ENCODE measurements around the gene TES. TPM values are rescaled to one million over a fixed set of nuclear protein-coding genes. Genes with fewer than 3 reads are reported as not detected.
A peak's percentile ranks its signal among the peaks of the same experiment; 100 is the strongest.

The TES gene
- total RNA-seq, 2 donors from 2014 or later, result 69.1 to 124 TPM

DNA sequence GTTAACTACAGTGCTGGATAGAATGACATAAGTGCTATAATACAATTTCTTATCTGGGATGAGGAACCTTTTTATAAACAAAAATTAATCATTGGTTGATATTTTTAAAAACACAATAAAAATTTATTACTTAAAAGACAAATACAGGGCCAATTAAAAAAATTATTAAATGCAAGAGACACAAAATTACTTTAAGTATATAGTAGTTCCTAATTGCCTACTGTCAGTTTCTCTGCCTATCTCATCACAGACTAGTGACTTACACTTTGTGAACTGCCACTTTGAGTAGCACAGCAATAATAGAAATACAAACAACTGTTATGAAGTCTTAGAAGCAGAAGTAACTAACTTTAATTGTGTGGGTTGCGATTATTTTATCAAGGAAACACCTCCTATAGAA lies 8.4 kb downstream of the TES start:
- H3K4me3 Mint-ChIP-seq, result peak overlapping the region; percentile 67

GRCh38 chr7:116219288-116219687 lies 8.9 kb downstream of the TES start:
- Mint-ChIP-seq H3K9me3 (peaks cover 2% of the 10 kb centered on the region), H3K36me3 (peaks cover 5% of the 10 kb centered on the region), H3K27ac (peak overlapping the region; percentile 82 to 89), H3K4me3 (peak overlapping the region; percentile 47), H3K27me3 (no peaks in the 10 kb centered on the region), H3K4me1 (ENCODE audit: low read depth in 2 of 2) (peaks cover 72 to 80% of the 10 kb centered on the region in 2 donors)
- DNase-seq (ENCODE audit: low spot score), result no peak
- ATAC-seq, result peak in 1 of 2 donors; percentile 17

More for the DNA sequence above, 8.4 kb downstream of the TES start:
- ATAC-seq (no peak), DNase-seq (ENCODE audit: low spot score) (no peak)
- H3K9me3 Mint-ChIP-seq, result peaks cover 2% of the 10 kb centered on the region
- peaks cover 5% of the 10 kb centered on the region for H3K36me3 Mint-ChIP-seq
- H3K4me1 Mint-ChIP-seq (ENCODE audit: low read depth in 2 of 2), result peaks cover 72 to 79% of the 10 kb centered on the region in 2 donors
- H3K27me3 Mint-ChIP-seq, result no peaks in the 10 kb centered on the region
- H3K27ac Mint-ChIP-seq, result peak overlapping the region; percentile 82 to 89

DNA sequence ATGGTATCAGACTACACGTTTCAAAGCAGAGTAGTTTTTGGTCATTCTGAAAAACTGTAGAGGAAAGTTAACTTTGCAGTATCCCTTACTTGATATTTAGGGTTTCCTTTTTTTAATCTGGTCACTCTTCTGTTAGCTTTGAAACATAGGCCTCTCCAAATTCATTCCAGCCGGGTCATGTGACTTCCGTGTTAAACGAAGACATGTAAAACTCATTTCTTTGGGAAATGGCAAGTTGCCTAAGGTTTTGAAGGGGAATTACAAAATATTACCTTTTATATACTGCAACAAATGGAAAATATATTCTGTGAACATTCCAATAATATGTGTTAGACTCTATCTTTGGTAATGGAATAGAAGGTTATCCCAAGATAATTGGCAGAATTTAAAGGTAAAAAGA lies 9.5 kb downstream of the TES start:
- peaks cover 72 to 80% of the 10 kb centered on the region in 2 donors for H3K4me1 Mint-ChIP-seq (ENCODE audit: low read depth in 2 of 2)
- peaks cover 2% of the 10 kb centered on the region for H3K9me3 Mint-ChIP-seq
- DNase-seq (ENCODE audit: low spot score), result no peak
- H3K4me3 Mint-ChIP-seq, result no peak overlapping the region
- ATAC-seq, result no peak
- peak overlapping the region; percentile 82 to 89 for H3K27ac Mint-ChIP-seq
- peaks cover 2% of the 10 kb centered on the region for H3K36me3 Mint-ChIP-seq
- no peaks in the 10 kb centered on the region for H3K27me3 Mint-ChIP-seq

DNA sequence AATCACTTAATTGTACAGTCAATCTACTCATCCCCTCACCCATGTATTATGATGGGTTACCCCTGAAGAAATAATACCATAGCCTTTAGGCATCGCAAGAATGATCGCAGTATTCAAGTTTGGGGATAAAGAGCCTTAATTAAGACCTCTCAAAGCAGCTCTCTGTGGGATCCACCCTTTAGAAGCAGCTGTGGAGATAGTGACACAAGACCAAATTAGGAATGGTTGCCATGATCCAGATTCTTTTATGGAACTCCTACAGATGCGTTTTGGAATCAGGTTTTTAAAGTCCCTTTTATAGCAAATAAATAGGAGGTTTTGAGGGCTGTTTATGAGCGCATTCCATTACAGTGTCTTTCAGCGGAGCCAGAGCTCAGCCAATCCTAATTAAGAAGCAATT lies 12.2 kb downstream of the TES start:
- Mint-ChIP-seq H3K27me3 (no peaks in the 10 kb centered on the region), H3K4me3 (peak overlapping the region; percentile 38), H3K36me3 (no peaks in the 10 kb centered on the region), H3K27ac (peak overlapping the region; percentile 14 to 51), H3K4me1 (ENCODE audit: low read depth in 2 of 2) (peaks cover 67 to 80% of the 10 kb centered on the region in 2 donors), H3K9me3 (no peaks in the 10 kb centered on the region)
- DNase-seq (ENCODE audit: low spot score) (no peak), ATAC-seq (no peak)

DNA sequence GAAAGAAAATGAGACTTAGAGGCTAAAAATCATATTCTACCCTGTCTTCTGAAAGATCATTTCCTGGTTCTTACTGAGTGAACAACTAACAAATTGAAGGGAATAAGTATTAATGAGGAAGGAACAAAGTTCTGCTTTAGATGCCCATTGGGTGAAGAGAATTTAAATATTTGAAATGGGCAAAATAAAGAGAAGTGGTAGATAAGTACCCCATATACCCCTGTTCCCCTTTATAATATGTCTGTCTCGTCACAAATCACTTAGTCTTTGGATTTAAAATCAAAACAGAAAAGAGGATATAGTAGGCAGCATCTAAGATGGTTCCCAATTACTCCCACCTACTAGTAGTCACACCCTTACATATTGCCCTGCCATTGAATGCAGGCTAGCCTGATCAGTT lies 13.2 kb downstream of the TES start:
- DNase-seq (ENCODE audit: low spot score) (no peak), ATAC-seq (no peak)
- H3K27me3 Mint-ChIP-seq, result no peaks in the 10 kb centered on the region
- no peaks in the 10 kb centered on the region for H3K9me3 Mint-ChIP-seq
- peak overlapping the region; percentile 72 for H3K27ac Mint-ChIP-seq
- no peaks in the 10 kb centered on the region for H3K36me3 Mint-ChIP-seq
- peaks cover 63 to 79% of the 10 kb centered on the region in 2 donors for H3K4me1 Mint-ChIP-seq (ENCODE audit: low read depth in 2 of 2)
- H3K4me3 Mint-ChIP-seq, result peak overlapping the region; percentile 80

DNA sequence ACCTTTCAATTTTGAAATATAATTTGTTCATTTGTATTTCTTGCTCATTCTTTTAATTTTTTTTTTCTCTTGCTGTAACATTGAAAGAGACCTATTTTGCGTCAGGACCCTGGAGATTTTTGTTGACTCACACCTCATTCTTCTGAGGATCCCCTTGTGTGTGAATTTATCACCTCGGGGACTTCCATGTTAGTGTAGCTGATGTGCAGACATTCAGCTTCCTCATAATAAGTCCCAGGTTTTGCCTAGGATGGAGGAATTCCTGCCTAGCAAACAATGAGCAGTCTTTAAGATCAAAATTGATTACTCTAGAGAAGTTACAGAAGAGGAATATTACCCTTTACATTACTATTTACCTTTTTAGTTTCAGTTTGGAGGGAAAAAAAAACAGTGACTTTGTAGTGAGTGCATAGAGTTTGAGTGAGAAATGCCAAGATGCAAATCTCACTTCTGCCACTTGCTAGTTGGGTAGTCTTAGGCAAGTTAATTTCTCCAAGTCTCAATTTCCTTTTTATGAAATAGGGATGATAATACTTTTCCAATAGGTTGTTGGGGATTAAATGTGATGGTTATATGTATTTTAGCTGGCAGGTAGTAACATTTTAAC lies 14.3 kb downstream of the TES start:
- no peaks in the 10 kb centered on the region for H3K9me3 Mint-ChIP-seq
- peaks cover 60 to 78% of the 10 kb centered on the region in 2 donors for H3K4me1 Mint-ChIP-seq (ENCODE audit: low read depth in 2 of 2)
- no peaks in the 10 kb centered on the region for H3K27me3 Mint-ChIP-seq
- H3K4me3 Mint-ChIP-seq, result peak overlapping the region; percentile 80
- H3K36me3 Mint-ChIP-seq, result no peaks in the 10 kb centered on the region
- H3K27ac Mint-ChIP-seq, result peak overlapping the region; percentile 72
- ATAC-seq (peak; percentile 74 to 78), DNase-seq (ENCODE audit: low spot score) (no peak)

GRCh38 chr7:116225860-116226259 lies 15.5 kb downstream of the TES start:
- Mint-ChIP-seq H3K36me3 (no peaks in the 10 kb centered on the region), H3K4me1 (ENCODE audit: low read depth in 2 of 2) (peaks cover 67 to 86% of the 10 kb centered on the region in 2 donors), H3K27me3 (no peaks in the 10 kb centered on the region), H3K4me3 (peak overlapping the region; percentile 34), H3K27ac (peak overlapping the region; percentile 72), H3K9me3 (no peaks in the 10 kb centered on the region)
- DNase-seq (ENCODE audit: low spot score) (no peak), ATAC-seq (no peak)

DNA sequence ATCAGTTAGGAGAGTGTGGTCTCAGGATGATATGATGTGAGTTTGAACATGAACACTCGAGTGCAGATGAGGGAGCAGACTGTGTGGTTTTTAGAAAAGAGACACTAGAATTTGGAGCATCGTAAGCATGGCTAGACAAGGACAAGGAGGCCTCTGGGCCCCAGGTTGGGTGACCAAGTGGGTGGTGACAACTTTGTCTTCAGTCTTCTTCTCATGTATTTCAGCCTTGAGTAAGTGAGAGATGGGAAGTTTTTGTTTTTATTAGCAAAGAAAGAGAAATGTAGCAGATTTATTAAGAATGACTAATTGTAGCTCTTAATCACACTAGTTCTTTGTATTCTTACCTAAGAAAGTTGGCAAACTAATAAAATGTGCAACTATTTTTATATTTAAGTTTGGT lies 16.3 kb downstream of the TES start:
- Mint-ChIP-seq H3K4me3 (peak overlapping the region; percentile 34), H3K9me3 (no peaks in the 10 kb centered on the region), H3K4me1 (ENCODE audit: low read depth in 2 of 2) (peaks cover 68 to 87% of the 10 kb centered on the region in 2 donors), H3K36me3 (no peaks in the 10 kb centered on the region), H3K27me3 (no peaks in the 10 kb centered on the region), H3K27ac (peak overlapping the region; percentile 72)
- no peak for DNase-seq (ENCODE audit: low spot score)
- ATAC-seq, result no peak

DNA sequence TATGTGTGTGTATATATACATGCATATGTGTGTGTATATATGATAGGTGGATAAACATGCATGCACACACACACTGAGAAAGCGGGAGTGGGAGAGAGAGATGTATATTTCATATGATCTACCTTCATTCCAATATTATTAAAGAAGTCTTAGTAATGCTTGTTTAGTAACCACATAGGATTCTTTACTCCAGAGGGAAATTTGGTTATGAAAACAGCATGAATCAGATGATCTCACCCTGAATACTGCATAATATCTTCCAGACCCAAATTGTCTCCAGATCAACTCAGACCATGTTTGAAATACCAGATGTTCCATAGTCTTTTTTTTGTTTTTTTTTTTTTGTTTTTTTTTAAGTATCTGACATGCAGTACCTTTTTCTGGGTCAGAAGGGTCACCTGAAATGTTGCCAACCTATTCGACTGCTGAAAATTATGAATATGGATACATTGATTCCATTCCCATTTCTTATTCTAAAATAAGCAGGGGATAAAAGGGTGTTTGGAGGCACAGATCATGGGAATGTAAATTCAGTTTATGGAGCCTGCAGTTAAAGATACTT lies 17.4 kb downstream of the TES start:
- Mint-ChIP-seq H3K27me3 (no peaks in the 10 kb centered on the region), H3K4me3 (no peak overlapping the region), H3K36me3 (no peaks in the 10 kb centered on the region), H3K27ac (peak overlapping the region; percentile 25 to 78), H3K4me1 (ENCODE audit: low read depth in 2 of 2) (peaks cover 63 to 87% of the 10 kb centered on the region in 2 donors), H3K9me3 (no peaks in the 10 kb centered on the region)
- DNase-seq (ENCODE audit: low spot score) (no peak), ATAC-seq (no peak)

GRCh38 chr7:116228241-116228640 lies 17.9 kb downstream of the TES start:
- H3K27me3 Mint-ChIP-seq, result no peaks in the 10 kb centered on the region
- DNase-seq (ENCODE audit: low spot score) (no peak), ATAC-seq (no peak)

DNA sequence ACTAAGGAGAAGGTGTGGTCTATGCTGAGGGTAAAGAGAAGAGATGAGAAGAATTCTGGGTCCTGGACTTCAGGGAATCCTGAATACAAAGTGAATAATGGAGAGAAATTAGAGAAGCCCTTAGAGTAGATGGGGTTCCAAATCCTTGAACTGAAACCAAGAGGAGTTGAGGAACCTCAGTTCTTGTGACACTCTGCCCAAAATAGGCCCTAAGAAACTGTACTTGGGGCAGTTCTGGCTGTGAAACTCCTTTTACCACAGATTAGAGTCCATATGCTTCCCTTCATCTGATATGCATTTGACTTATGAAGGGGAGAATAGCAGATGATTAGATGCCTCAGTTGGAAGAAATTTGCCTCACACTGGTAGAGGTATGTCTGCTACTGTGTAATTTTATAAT lies 19.0 kb downstream of the TES start:
- H3K4me1 Mint-ChIP-seq (ENCODE audit: low read depth in 2 of 2), result peaks cover 60 to 89% of the 10 kb centered on the region in 2 donors
- no peaks in the 10 kb centered on the region for H3K36me3 Mint-ChIP-seq
- H3K9me3 Mint-ChIP-seq, result no peaks in the 10 kb centered on the region
- H3K27me3 Mint-ChIP-seq, result no peaks in the 10 kb centered on the region
- peak overlapping the region; percentile 44 to 48 for H3K27ac Mint-ChIP-seq
- H3K4me3 Mint-ChIP-seq, result peak overlapping the region; percentile 65
- DNase-seq (ENCODE audit: low spot score), result no peak
- no peak for ATAC-seq

More at GRCh38 chr7:116228241-116228640, 17.9 kb downstream of the TES start:
- Mint-ChIP-seq H3K4me1 (ENCODE audit: low read depth in 2 of 2) (peaks cover 67 to 90% of the 10 kb centered on the region in 2 donors), H3K36me3 (no peaks in the 10 kb centered on the region), H3K27ac (peak overlapping the region in 1 of 2 donors; percentile 78), H3K9me3 (no peaks in the 10 kb centered on the region), H3K4me3 (no peak overlapping the region)

DNA sequence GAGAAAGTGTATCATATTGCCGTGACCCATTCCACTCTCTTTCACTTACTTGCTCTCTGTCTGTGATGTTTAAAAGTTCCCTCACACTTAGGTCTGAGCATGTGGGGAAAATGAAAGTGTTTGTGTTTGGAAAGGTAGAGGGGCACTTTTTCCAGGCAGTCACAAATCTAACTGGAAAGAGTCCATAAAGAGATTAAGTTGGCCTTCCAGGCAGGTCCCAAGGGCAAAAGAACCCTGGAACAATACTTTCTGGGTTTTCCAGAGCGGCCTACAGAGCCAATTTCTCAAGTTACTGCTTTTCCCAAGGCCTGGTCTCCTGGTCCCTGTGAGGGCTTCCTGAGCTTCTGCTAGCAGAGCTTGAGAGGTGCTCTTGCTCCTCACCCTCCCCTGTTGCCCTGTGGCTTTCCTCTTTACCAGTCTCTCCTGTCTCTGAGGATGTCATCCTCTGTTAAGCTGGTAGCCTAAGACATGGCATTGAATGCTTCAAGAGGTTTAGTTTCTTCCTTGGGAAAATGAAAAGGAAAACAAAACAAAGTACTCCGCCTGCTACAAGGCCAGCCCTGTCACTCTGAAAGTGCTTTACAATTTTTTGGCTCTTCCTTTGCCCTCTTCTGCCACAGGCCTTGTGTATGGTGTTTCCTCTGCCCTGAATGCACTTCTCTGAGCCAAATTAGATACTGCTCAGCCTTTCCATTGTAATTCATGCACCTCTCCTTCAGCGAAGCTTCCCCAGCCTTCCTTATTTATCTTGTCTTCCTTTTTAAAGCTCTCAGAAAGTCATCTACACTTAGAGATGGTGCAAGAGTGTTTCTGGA lies 20.1 kb downstream of the TES start:
- Mint-ChIP-seq H3K4me3 (peak overlapping the region; percentile 63), H3K4me1 (ENCODE audit: low read depth in 2 of 2) (peaks cover 56 to 90% of the 10 kb centered on the region in 2 donors), H3K9me3 (no peaks in the 10 kb centered on the region), H3K27ac (peak overlapping the region; percentile 73 to 74), H3K27me3 (no peaks in the 10 kb centered on the region), H3K36me3 (no peaks in the 10 kb centered on the region)
- ATAC-seq (peak; percentile 53 to 57), DNase-seq (ENCODE audit: low spot score) (no peak)

GRCh38 chr7:116231543-116231942 lies 21.2 kb downstream of the TES start:
- Mint-ChIP-seq H3K27ac (peak overlapping the region; percentile 73 to 74), H3K4me1 (ENCODE audit: low read depth in 2 of 2) (peaks cover 52 to 86% of the 10 kb centered on the region in 2 donors), H3K4me3 (no peak overlapping the region), H3K36me3 (no peaks in the 10 kb centered on the region), H3K27me3 (no peaks in the 10 kb centered on the region), H3K9me3 (no peaks in the 10 kb centered on the region)
- ATAC-seq (no peak), DNase-seq (ENCODE audit: low spot score) (no peak)

GRCh38 chr7:116231949-116232348 lies 21.6 kb downstream of the TES start:
- ATAC-seq (no peak), DNase-seq (ENCODE audit: low spot score) (no peak)
- H3K4me1 Mint-ChIP-seq (ENCODE audit: low read depth in 2 of 2), result peaks cover 53 to 87% of the 10 kb centered on the region in 2 donors
- no peaks in the 10 kb centered on the region for H3K9me3 Mint-ChIP-seq
- peak overlapping the region; percentile 73 to 74 for H3K27ac Mint-ChIP-seq
- no peaks in the 10 kb centered on the region for H3K36me3 Mint-ChIP-seq
- H3K4me3 Mint-ChIP-seq, result peak overlapping the region; percentile 10
- no peaks in the 10 kb centered on the region for H3K27me3 Mint-ChIP-seq

All from natural killer cell treated with Interleukin-12 subunit alpha and Interleukin-12 subunit beta and Interleukin-15 and Interleukin-18, amount 100 ng/mL, for 72 hours (primary cell).